Stimulated activated CD4-positive, alpha-beta T cell treated with anti-CD3 and anti-CD28 coated beads, TNF-alpha, amount 100 ng/mL, for 24 hours (primary cell): Measurements from ENCODE around the gene OR5H14.

Experiments used
- DNase-seq, 3 experiments: peaks; one replicate each; pipeline ENCODE4 v3.0.0-alpha.2; 2020; ENCODE audit warnings: low read depth in 3 of 3

Gene OR5H14

GRCh38 chr3:98199020-98199419, 51.7 kb downstream of the OR5H14 start:
- no peak for DNase-seq
